UCSD-AML1 (cell line): ENCODE results near the gene AQP9.

Source experiments
- DNase-seq: peaks from one replicate; lab custom pipeline; 2025; ENCODE audit not compliant: unreplicated experiment; lab: John Stamatoyannopoulos, UW

Gene AQP9

GRCh38 chr15:58223432-58223831 is 85.3 kb downstream of the AQP9 start:
- no peak for DNase-seq

- peak; percentile 32 for DNase-seq
Measured at GRCh38 chr15:58224068-58224467, 85.9 kb downstream of the AQP9 start.

- peak; percentile 71 for DNase-seq
Measured at GRCh38 chr15:58227706-58228543, 89.7 kb downstream of the AQP9 start.

- DNase-seq = no peak
Measured at GRCh38 chr15:58228718-58229117, 90.5 kb downstream of the AQP9 start.

- DNase-seq = no peak
Measured at GRCh38 chr15:58229297-58229768, 91.2 kb downstream of the AQP9 start.

- no peak for DNase-seq
Measured at GRCh38 chr15:58232281-58233065, 94.3 kb downstream of the AQP9 start.

- DNase-seq = no peak
Measured at GRCh38 chr15:58233341-58233740, 95.2 kb downstream of the AQP9 start.
